Naive thymus-derived CD8-positive, alpha-beta T cell (primary cell): ENCODE data around the gene PCTP. TPM values are rescaled to one million over a fixed set of nuclear protein-coding genes. Genes with fewer than 3 reads are reported as not detected.

Source experiments
- ATAC-seq, 2 donors: fragments of 150-1000 bp; cut with Tn5 transposase in 1 of 2; sonication (Bioruptor Pico), chemical (Tn5 transposase) in 1 of 2; 1 replicate in 1 of 2; 2 replicates in 1 of 2; pipeline ENCODE4 v1.10.0; 2021; ENCODE audit warnings: mild to moderate bottlenecking in 2 of 2, moderate library complexity in 2 of 2
- POLR2A ChIA-PET: fragments of 350-600 bp; sonication (Branson Sonifier 250); formaldehyde crosslinking; loops from one replicate; lab custom pipeline; 2021; ENCODE audit warnings: antibody characterized with exemption; lab: Charles Lee
- DNase-seq, 10 donors: peaks; one replicate each; pipeline versions ENCODE4 v3.0.0 to v3.0.0-alpha.2; 2020 to 2022
- H3K27ac Mint-ChIP-seq, 10 donors: one replicate each; pipeline ENCODE4 v1.8.0; 2020 to 2022; ENCODE audit warnings: mild to moderate bottlenecking in 10 of 10, mixed read lengths in 10 of 10, moderate library complexity in 4 of 10, inconsistent platforms in 1 of 10
- H3K27me3 Mint-ChIP-seq, 5 donors: one replicate each; pipeline ENCODE4 v1.8.0; 2021 to 2022; ENCODE audit warnings: mixed read lengths in 5 of 5
- H3K36me3 Mint-ChIP-seq, 3 donors: one replicate each; pipeline ENCODE4 v1.8.0; 2020 to 2022; ENCODE audit warnings: mixed read lengths in 3 of 3, mild to moderate bottlenecking in 2 of 3, inconsistent platforms in 1 of 3
- H3K4me1 Mint-ChIP-seq, 4 donors: one replicate each; pipeline ENCODE4 v1.8.0; 2021 to 2022; ENCODE audit warnings: mixed read lengths in 4 of 4
- H3K4me3 Mint-ChIP-seq, 10 donors: one replicate each; pipeline ENCODE4 v1.8.0; 2020 to 2022; ENCODE audit warnings: mild to moderate bottlenecking in 10 of 10, mixed read lengths in 10 of 10, moderate library complexity in 6 of 10, inconsistent platforms in 1 of 10
- H3K9me3 Mint-ChIP-seq, 9 donors: one replicate each; pipeline ENCODE4 v1.8.0; 2020 to 2022; ENCODE audit warnings: mixed read lengths in 9 of 9, mild to moderate bottlenecking in 3 of 9, inconsistent platforms in 1 of 9, moderate library complexity in 1 of 9
- polyA plus RNA-seq, 3 donors: library from polyadenylated mRNA; unstranded; fragments of 300-500 nt; fragmentation: Illumina TruSeq; gene quantifications; one replicate each; pipeline ENCODE4 v1.2.3, GENCODE V29; 2021
- total RNA-seq, 8 experiments: library from RNA in 2 of 8; stranded (reverse) in 2 of 8; gene quantifications; one replicate each; pipeline ENCODE4 v1.2.3 and lab custom pipeline; 2021 to 2026

The PCTP gene
- total and polyA plus RNA-seq, 5 experiments from 2014 or later = 1.8 to 3.7 (median 2.7) TPM

DNA sequence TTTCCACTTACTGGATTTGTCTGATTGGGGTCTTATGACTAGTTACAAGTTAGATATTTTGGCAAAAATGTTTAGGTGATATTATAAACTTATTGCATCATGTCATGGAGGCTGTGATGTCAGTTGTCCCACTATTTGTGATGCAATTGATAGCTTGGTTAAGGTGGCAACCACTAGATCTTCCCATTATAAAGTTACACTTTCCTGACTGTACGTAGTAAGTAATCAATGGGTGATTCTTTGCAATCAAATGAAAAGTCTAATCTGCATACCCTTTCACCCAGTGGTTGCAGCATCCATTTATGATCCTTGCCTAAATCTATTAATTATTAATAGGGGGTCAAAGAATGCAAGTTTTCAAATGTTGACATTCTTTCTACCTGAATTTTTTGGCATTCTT lies 4.4 kb upstream of the PCTP start:
- Mint-ChIP-seq H3K27ac (no peak overlapping the region), H3K4me1 (peaks cover 3 to 15% (median 8%) of the 10 kb centered on the region in 4 donors), H3K4me3 (no peak overlapping the region), H3K9me3 (no peaks in the 10 kb centered on the region), H3K36me3 (no peaks in the 10 kb centered on the region), H3K27me3 (peaks cover 9 to 34% (median 19%) of the 10 kb centered on the region in 5 donors)
- ATAC-seq = no peak
- DNase-seq = no peak
- POLR2A ChIA-PET = no interaction called here

DNA sequence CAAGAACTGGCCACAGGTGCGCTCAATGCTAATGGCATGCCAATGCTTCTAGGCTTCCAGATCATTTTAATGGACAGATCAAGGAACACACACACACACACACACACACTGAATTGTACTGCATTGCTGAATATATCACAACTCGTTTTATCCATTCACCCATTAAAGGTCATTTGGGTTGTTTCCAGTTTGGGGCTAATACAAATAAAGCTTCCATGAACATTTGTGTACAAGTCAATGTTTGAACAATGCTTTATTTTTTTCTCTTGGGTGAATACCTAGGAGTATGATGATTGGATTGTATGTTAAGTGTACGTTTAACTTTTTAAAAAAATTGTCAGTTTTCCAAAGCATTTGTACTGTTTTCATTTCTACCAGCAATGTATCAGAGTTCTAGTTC lies 3.6 kb upstream of the PCTP start:
- Mint-ChIP-seq H3K4me3 (no peak overlapping the region), H3K9me3 (no peaks in the 10 kb centered on the region), H3K27me3 (peaks cover 9 to 34% (median 19%) of the 10 kb centered on the region in 5 donors), H3K36me3 (no peaks in the 10 kb centered on the region), H3K4me1 (peaks cover 7 to 20% (median 14%) of the 10 kb centered on the region in 4 donors), H3K27ac (peak overlapping the region in 1 of 10 donors; percentile 34)
- no peak for ATAC-seq
- POLR2A ChIA-PET = no interaction called here
- no peak for DNase-seq

DNA sequence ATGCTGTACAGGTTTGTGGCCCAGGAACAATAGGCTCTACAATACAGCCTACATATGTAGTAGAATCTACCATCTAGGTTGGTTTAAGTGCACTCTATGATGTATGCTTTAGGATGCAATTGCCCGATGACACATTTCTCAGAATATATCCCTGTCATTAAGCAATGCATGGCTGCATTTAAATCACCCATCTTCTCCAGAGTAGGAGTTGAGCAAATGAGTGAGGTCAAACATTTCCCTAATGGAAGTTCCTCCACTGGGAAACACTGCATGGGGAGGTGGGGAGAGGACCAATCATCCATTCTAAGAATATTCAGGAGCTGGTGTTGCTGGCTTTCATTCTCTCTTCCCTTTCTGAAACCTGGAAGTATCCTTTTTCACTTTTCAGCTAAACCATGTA lies 2.0 kb upstream of the PCTP start:
- peaks cover 9 to 26% (median 19%) of the 10 kb centered on the region in 4 donors for H3K4me1 Mint-ChIP-seq
- H3K9me3 Mint-ChIP-seq = no peaks in the 10 kb centered on the region
- POLR2A ChIA-PET = no interaction called here
- H3K36me3 Mint-ChIP-seq = no peaks in the 10 kb centered on the region
- peaks cover 8 to 34% (median 19%) of the 10 kb centered on the region in 5 donors for H3K27me3 Mint-ChIP-seq
- H3K4me3 Mint-ChIP-seq = peak overlapping the region in 2 of 10 donors; percentile 4 to 25
- DNase-seq (no peak), ATAC-seq (no peak)
- H3K27ac Mint-ChIP-seq = no peak overlapping the region

DNA sequence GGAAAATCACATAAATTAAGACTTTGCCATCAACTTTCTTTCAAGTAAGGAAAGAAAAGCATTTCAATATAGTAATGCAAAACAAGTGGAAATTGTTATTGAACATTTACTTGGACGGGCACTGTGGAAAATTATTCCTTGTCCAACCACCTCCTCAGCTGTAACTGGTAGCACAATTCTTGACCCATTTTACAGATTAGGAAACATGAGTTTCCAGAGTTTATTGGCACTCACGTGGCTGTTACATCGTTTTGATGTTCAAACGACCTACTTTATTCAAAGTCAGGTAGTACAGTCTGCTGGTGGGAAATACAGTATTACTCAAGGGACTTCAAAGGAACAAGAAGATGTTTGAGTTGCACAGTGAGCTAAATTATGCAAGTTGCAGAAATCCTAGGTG lies 866 bp upstream of the PCTP start:
- Mint-ChIP-seq H3K4me1 (peaks cover 9 to 26% (median 19%) of the 10 kb centered on the region in 4 donors), H3K27ac (no peak overlapping the region), H3K9me3 (no peaks in the 10 kb centered on the region), H3K4me3 (peak overlapping the region; percentile 81 to 92 (median 86)), H3K36me3 (peaks cover 0 to 3% (median 0%) of the 10 kb centered on the region in 3 donors), H3K27me3 (peaks cover 8 to 34% (median 19%) of the 10 kb centered on the region in 5 donors)
- ATAC-seq = no peak
- DNase-seq = no peak
- POLR2A ChIA-PET = no interaction called here

DNA sequence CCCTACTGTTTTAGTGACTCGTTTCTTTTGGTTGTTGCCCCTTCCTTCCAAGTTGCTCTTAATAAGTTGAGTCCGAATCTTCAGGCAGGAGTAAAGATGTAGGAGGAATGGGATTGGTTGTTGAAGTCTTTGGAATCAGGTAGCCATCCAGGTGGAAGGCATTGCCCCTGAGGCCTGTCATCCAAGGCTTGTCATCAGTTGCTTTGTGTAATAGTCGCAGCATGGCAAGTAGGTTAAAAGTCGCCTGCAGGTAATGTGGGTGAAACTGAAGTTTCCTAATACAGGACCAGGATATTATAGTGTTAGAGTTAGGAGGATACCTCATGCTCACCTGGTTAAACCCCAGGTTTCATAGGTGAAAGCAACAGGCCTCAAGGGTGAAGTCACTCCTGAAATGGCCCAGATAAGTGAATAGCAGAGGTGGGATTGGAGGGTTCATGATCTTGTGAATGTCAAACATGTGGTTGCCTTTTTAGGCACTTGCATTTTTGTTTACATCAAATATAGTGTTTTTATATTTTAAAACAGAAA lies 934 bp downstream of the PCTP start:
- ATAC-seq (no peak), DNase-seq (peak in 1 of 10 donors; percentile 1)
- POLR2A ChIA-PET = no interaction called here
- H3K9me3 Mint-ChIP-seq = no peaks in the 10 kb centered on the region
- H3K36me3 Mint-ChIP-seq = peaks cover 0 to 3% (median 0%) of the 10 kb centered on the region in 3 donors
- H3K4me3 Mint-ChIP-seq = peak overlapping the region; percentile 81 to 92 (median 86)
- H3K27ac Mint-ChIP-seq = peak overlapping the region in 9 of 10 donors; percentile 47 to 85 (median 77)
- H3K4me1 Mint-ChIP-seq = peaks cover 9 to 31% (median 19%) of the 10 kb centered on the region in 4 donors
- H3K27me3 Mint-ChIP-seq = peaks cover 4 to 18% (median 8%) of the 10 kb centered on the region in 5 donors

DNA sequence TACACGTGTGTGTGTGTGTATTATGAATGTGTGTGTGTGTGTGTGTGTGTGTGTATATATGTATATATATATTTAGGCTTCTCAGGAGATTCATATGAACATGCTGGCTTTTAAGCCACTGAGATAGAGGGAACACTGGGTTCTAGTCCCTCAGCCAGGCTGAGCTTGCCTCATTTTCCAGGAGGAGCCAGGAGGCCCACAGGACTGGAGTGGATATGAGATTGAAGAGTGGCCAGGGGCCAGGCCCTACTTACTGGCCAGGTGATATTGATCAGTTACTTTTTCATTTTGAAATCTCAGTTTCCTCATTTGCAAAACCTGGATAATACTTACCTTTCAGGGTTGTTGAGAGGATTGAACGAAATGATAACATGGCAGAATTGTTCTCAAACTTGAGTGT lies 5.8 kb downstream of the PCTP start:
- Mint-ChIP-seq H3K9me3 (no peaks in the 10 kb centered on the region), H3K4me1 (peaks cover 4 to 14% (median 9%) of the 10 kb centered on the region in 4 donors), H3K27ac (no peak overlapping the region), H3K4me3 (no peak overlapping the region), H3K36me3 (peaks cover 0 to 3% (median 0%) of the 10 kb centered on the region in 3 donors), H3K27me3 (no peaks in the 10 kb centered on the region)
- DNase-seq (no peak), ATAC-seq (no peak)
- POLR2A ChIA-PET = no interaction called here

DNA sequence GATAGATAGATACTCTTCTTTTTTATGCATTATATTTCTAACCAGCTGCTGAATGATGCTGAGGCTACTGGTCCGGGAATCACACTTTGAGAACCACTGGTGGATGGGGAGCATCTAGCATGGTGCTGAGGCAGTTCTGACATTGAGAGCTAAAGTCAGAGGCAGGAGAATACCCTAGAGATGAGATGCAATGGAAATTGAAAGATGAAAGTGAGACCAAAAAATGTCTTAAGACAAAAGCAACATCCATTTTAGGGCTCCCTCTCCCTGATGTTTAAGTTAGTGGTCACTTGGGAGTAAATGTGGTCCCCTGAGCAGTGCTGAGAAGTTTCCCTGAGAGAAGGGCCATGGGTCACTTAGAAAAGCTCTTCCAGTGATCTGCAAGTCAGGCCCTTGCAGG lies 6.8 kb downstream of the PCTP start:
- Mint-ChIP-seq H3K4me1 (peaks cover 0 to 11% (median 3%) of the 10 kb centered on the region in 4 donors), H3K27ac (peak overlapping the region in 1 of 10 donors; percentile 1), H3K4me3 (no peak overlapping the region), H3K27me3 (no peaks in the 10 kb centered on the region), H3K9me3 (no peaks in the 10 kb centered on the region), H3K36me3 (peaks cover 0 to 3% (median 0%) of the 10 kb centered on the region in 3 donors)
- POLR2A ChIA-PET = no interaction called here
- DNase-seq (no peak), ATAC-seq (no peak)

DNA sequence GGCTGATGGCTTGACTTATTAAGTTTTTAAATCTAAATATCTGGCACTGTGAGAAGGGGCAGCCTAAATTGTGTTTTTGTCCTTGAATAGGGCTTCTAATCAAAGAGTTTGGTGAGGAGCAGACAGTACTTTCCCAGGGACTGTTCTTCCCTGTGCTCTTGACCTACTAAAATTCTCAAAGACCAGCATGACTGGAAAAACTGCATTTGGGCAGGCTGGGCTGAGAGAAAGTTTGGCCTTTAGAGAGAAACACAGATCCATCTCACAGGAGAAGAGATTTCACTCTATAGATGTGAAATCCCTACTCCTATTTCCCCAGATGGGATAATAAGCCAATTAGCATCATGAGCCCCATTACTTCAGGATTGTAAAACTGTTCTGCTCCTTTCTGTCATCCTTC lies 7.3 kb downstream of the PCTP start:
- no peak overlapping the region for H3K4me3 Mint-ChIP-seq
- DNase-seq (no peak), ATAC-seq (no peak)
- no peak overlapping the region for H3K27ac Mint-ChIP-seq
- peaks cover 0 to 7% (median under 1%) of the 10 kb centered on the region in 4 donors for H3K4me1 Mint-ChIP-seq
- H3K27me3 Mint-ChIP-seq = no peaks in the 10 kb centered on the region
- no peaks in the 10 kb centered on the region for H3K9me3 Mint-ChIP-seq
- H3K36me3 Mint-ChIP-seq = peaks cover 0 to 3% (median 0%) of the 10 kb centered on the region in 3 donors
- POLR2A ChIA-PET = no interaction called here

DNA sequence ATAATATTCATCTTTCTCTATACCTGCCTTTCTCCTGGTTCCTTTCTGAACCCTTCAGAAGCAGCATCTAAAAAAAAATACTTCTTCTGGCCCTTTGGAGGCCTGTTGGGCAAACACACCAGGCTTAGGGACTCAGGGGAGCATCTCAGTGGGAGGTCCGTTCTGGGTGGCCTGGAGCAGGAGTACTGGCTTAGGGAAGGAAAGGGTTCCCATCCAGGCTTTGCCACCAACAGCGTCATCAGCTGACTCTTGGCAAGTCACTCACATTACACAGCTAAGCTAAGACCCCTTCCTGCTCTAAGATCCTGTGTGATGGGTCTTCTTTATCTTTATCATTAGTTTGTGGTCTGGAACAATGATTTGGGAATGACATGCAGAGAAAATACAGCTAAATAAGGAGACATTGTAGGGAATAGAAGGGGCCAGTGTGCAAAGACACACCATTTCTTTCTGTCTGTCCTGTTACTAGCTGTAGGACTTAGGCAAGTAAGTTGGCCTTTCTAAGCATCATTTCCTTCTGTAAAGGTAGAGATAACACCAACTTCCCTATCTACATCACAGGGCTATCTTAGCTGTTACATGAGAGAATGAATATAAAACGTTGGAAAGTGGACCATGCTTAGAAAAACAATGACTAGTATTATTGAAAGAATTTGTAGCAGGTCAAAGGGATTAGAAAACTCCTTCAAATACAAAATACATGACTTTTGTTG lies 9.9 kb downstream of the PCTP start:
- H3K27ac Mint-ChIP-seq = no peak overlapping the region
- DNase-seq (no peak), ATAC-seq (no peak)
- H3K4me3 Mint-ChIP-seq = no peak overlapping the region
- no peaks in the 10 kb centered on the region for H3K9me3 Mint-ChIP-seq
- no peaks in the 10 kb centered on the region for H3K36me3 Mint-ChIP-seq
- H3K27me3 Mint-ChIP-seq = no peaks in the 10 kb centered on the region
- POLR2A ChIA-PET = no interaction called here
- peaks cover 0 to 7% (median 3%) of the 10 kb centered on the region in 4 donors for H3K4me1 Mint-ChIP-seq

DNA sequence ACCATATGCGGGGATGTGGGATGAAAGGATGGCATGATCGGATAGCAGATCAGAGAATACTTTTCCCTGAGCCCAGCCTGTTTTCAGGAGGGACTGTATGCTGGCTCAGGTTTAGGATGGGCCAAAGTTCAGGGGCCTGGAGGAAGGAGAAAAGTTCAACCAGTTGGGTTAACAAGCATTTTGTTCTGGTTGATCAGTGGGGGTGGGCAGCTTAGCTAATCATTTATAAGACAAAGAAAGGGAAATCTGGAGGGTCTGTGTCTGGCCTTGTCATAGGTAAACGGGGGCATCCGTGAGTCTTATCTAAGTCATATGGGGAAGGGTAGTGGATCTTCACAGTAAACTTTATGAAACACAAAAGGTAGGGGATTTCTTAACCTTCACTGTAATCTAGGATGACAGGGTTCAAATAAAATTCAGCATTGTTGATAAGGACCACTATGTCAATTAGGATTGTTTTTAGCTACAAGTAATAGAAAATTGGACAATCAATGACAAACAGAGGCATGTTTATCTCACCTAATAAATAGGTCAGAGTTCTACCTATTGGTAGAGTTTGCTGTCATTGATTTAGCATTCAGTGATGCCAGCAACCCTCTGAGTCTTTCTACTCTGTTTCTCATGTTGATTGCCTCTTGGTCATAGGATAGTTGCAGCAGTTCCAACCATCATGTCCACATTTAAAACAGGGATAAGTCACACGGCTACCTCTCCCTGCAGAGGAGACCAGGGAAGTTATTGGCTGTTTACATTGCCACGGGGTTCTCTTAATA lies 11.4 kb downstream of the PCTP start:
- Mint-ChIP-seq H3K36me3 (peaks cover 0 to 3% (median 2%) of the 10 kb centered on the region in 3 donors), H3K27me3 (no peaks in the 10 kb centered on the region), H3K27ac (no peak overlapping the region), H3K4me1 (peaks cover 0 to 7% (median 2%) of the 10 kb centered on the region in 4 donors), H3K9me3 (no peaks in the 10 kb centered on the region), H3K4me3 (no peak overlapping the region)
- POLR2A ChIA-PET = no interaction called here
- ATAC-seq (no peak), DNase-seq (no peak)

DNA sequence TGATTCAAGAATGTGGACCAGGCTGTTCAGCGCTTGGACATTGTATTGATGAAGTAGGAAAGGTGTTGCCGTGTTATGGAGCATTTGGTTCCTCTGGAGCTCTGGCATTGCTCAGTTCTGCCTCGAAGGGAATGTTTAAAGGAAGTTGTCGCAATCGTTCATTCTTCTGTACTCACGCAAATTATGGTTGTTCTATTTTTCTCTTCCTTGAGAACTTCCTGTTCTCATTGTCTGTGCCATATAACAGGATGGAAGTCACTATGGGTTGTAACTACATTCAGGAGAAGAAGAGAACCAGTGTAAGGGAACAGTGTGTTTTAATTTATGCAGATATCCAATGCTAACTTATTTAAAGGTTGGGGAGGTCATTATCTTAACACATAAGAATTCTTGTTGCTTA lies 13.0 kb downstream of the PCTP start:
- H3K27me3 Mint-ChIP-seq = no peaks in the 10 kb centered on the region
- no peaks in the 10 kb centered on the region for H3K9me3 Mint-ChIP-seq
- H3K27ac Mint-ChIP-seq = no peak overlapping the region
- DNase-seq (no peak), ATAC-seq (no peak)
- no peak overlapping the region for H3K4me3 Mint-ChIP-seq
- POLR2A ChIA-PET = no interaction called here
- H3K4me1 Mint-ChIP-seq = peaks cover 0 to 7% (median 2%) of the 10 kb centered on the region in 4 donors
- peaks cover 0 to 6% (median 4%) of the 10 kb centered on the region in 3 donors for H3K36me3 Mint-ChIP-seq

DNA sequence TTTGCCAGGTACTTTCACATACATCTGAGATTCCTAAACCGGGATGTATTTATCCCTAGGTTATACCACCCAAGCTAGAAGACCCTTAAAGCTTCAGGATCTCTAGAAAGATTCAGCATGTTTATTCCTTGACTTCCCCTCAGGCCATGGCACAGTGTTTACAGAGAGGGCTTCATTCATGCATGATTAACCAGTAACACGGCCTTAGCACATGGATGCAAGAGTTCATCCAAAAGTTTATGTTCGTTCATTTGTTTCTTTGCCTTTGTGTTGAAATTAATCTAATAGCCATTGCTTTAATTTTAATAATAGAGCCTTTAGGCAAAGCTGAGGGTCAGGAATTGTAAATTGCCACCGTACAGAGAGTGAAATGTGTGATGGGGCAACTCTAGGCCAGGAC lies 13.8 kb downstream of the PCTP start:
- Mint-ChIP-seq H3K4me1 (peaks cover 0 to 7% (median 2%) of the 10 kb centered on the region in 4 donors), H3K27ac (no peak overlapping the region), H3K36me3 (peaks cover 0 to 6% (median 5%) of the 10 kb centered on the region in 3 donors), H3K27me3 (no peaks in the 10 kb centered on the region), H3K4me3 (no peak overlapping the region), H3K9me3 (no peaks in the 10 kb centered on the region)
- ATAC-seq = no peak
- POLR2A ChIA-PET = no interaction called here
- DNase-seq = no peak

DNA sequence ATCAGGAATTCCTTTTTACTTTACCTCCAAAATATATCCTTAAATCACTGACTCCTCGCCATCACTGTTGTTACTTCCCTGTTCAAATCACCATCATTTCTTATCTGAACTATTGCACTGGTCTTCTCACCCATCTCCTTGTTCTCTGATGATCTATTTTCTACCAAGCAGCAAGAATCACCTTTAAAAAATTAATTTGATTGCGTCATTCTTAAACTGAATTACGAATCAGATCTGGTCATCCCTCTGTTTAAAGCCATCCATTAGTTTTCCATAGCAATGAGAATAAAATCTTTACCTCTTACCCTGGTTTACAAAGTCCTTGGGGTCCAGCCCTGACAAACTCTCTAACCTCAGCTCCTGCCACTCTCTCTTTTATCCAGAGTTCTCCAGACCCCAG lies 14.6 kb downstream of the PCTP start:
- POLR2A ChIA-PET = no interaction called here
- H3K36me3 Mint-ChIP-seq = peaks cover 0 to 10% (median 5%) of the 10 kb centered on the region in 3 donors
- DNase-seq (no peak), ATAC-seq (no peak)
- peak overlapping the region in 1 of 10 donors; percentile 13 for H3K27ac Mint-ChIP-seq
- no peaks in the 10 kb centered on the region for H3K27me3 Mint-ChIP-seq
- H3K4me3 Mint-ChIP-seq = no peak overlapping the region
- peaks cover 0 to 7% (median 2%) of the 10 kb centered on the region in 4 donors for H3K4me1 Mint-ChIP-seq
- H3K9me3 Mint-ChIP-seq = no peaks in the 10 kb centered on the region
